Left colon (tissue), 2 donors: Measurements from ENCODE around the gene FAAP100. TPM values are rescaled to one million over a fixed set of nuclear protein-coding genes. Genes with fewer than 3 reads are reported as not detected.

Experiments
- ATAC-seq: fragments of 200-7000 bp; cut with Tn5 transposase; one replicate; pipeline ENCODE4 v1.9.1; 2020; ENCODE audit warnings: mild to moderate bottlenecking, moderate library complexity
- DNase-seq, 2 donors: peaks; one replicate each; pipeline ENCODE4 v3.0.0-alpha.2; 2020
- intact Hi-C, 2 donors: fragments of 100-400 bp; cut with DNase I in 1 of 2; cut with micrococcal nuclease in 1 of 2; formaldehyde crosslinking; loops; one replicate each; pipeline versions ENCODE4 v1.11.2 to v1.14.0; 2022; cut with DNase I, micrococcal nuclease
- total RNA-seq, 2 donors: library from RNA; stranded (reverse); fragmentation: NEBNext Ultra II Directional; extraction: Animal tissue kit (Norgen Biotek cat#: 25700); gene quantifications; one replicate each; pipeline ENCODE4 v1.2.1, GENCODE V29; 2021
- donor health status: DM: no; HTN: no; CAD: no.
- donor health status: DM: yes; HTN: yes; CAD: no.

FAAP100 gene
- total RNA-seq, 2 donors from 2014 or later: 25.4 to 28.8 TPM

GRCh38 chr17:81557276-81558114 lies 5.3 kb upstream of the FAAP100 start:
- DNase-seq: no peak
- no peak for ATAC-seq
- intact Hi-C loops: no loop called here

GRCh38 chr17:81556863-81557262 lies 4.7 kb upstream of the FAAP100 start:
- intact Hi-C loops: no loop called here
- DNase-seq: peak; percentile 48 to 58
- peak; percentile 35 for ATAC-seq

- ATAC-seq (peak; percentile 34), DNase-seq (no peak)
- intact Hi-C loops: no loop called here
Observed at GRCh38 chr17:81556175-81556691, 4.1 kb upstream of the FAAP100 start.

GRCh38 chr17:81553616-81554181 lies 1.5 kb upstream of the FAAP100 start:
- ATAC-seq: no peak

GRCh38 chr17:81553018-81553615 lies 964 bp upstream of the FAAP100 start:
- ATAC-seq (peak; percentile 68), DNase-seq (peak; percentile 86 to 89)
- intact Hi-C loops: no loop called here

More at GRCh38 chr17:81553616-81554181, 1.5 kb upstream of the FAAP100 start:
- peak in 1 of 2 donors; percentile 38 for DNase-seq
- intact Hi-C loops: no loop called here

GRCh38 chr17:81551458-81552243 lies 502 bp downstream of the FAAP100 start:
- ATAC-seq (peak; percentile 28), DNase-seq (peak; percentile 65 to 66)
- intact Hi-C loops: no loop called here

GRCh38 chr17:81550830-81551457 lies 1.2 kb downstream of the FAAP100 start:
- ATAC-seq: no peak
- intact Hi-C loops: no loop called here
- DNase-seq: no peak

- DNase-seq (no peak), ATAC-seq (no peak)
- intact Hi-C loops: no loop called here
Observed at GRCh38 chr17:81550285-81550684, 1.9 kb downstream of the FAAP100 start.

- intact Hi-C loops: no loop called here
- DNase-seq (no peak), ATAC-seq (no peak)
Observed at GRCh38 chr17:81549826-81550225, 2.3 kb downstream of the FAAP100 start.

- no peak for DNase-seq
- intact Hi-C loops: no loop called here
- ATAC-seq: no peak
Observed at GRCh38 chr17:81549031-81549557, 3.1 kb downstream of the FAAP100 start.

GRCh38 chr17:81547614-81547982 lies 4.6 kb downstream of the FAAP100 start:
- ATAC-seq: no peak
- DNase-seq: no peak
- intact Hi-C loops: no loop called here

GRCh38 chr17:81546906-81547613 lies 5.1 kb downstream of the FAAP100 start:
- intact Hi-C loops: no loop called here
- ATAC-seq (no peak), DNase-seq (no peak)

GRCh38 chr17:81545160-81545949 lies 6.8 kb downstream of the FAAP100 start:
- ATAC-seq: no peak
- intact Hi-C loops: no loop called here
- DNase-seq: no peak

GRCh38 chr17:81544281-81544974 lies 7.7 kb downstream of the FAAP100 start:
- intact Hi-C loops: no loop called here
- DNase-seq (no peak), ATAC-seq (no peak)

GRCh38 chr17:81543756-81544155 lies 8.4 kb downstream of the FAAP100 start:
- ATAC-seq (no peak), DNase-seq (no peak)
- intact Hi-C loops: no loop called here

- DNase-seq: no peak
- no peak for ATAC-seq
- intact Hi-C loops: no loop called here
Observed at GRCh38 chr17:81543339-81543675, 8.8 kb downstream of the FAAP100 start.
